Astrocyte (in vitro differentiated cells and primary cell): Measurements from ENCODE around the gene C19orf25. TPM values are rescaled to one million over a fixed set of nuclear protein-coding genes. Genes with fewer than 3 reads are reported as not detected.

ENCODE experiments used
- DNase-seq: peaks from one replicate; pipeline ENCODE4 v3.0.0-alpha.2; 2010; ENCODE audit warnings: low read depth
- FAIRE-seq: peaks from 2 replicates; lab custom pipeline; 2011; peaks lifted over from hg19 to GRCh38; lab: Jason Lieb, UNC
- H2AFZ ChIP-seq: 2 replicates; pipeline ENCODE4 v1.6.0; 2012; ENCODE audit warnings: low read depth, low read length, inconsistent platforms
- H3K27ac ChIP-seq: 2 replicates; pipeline ENCODE4 v1.5.1; 2011; ENCODE audit warnings: low read depth, low read length, inconsistent platforms
- H3K27me3 ChIP-seq: 2 replicates; pipeline ENCODE4 v1.6.0; 2011; ENCODE audit warnings: low read length, inconsistent platforms; ENCODE audit not compliant: insufficient read depth
- H3K36me3 ChIP-seq: 2 replicates; pipeline ENCODE4 v1.5.1; 2011; ENCODE audit warnings: low read length, inconsistent platforms; ENCODE audit not compliant: insufficient read depth
- H3K4me1 ChIP-seq: 2 replicates; pipeline ENCODE4 v1.5.1; 2011; ENCODE audit warnings: low read length, inconsistent platforms; ENCODE audit not compliant: insufficient read depth
- H3K4me2 ChIP-seq: 2 replicates; pipeline ENCODE4 v1.6.0; 2012; ENCODE audit warnings: low read length, inconsistent platforms
- H3K4me3 ChIP-seq: 2 replicates; pipeline ENCODE4 v1.5.1; 2011; ENCODE audit warnings: low read depth, mild to moderate bottlenecking, low read length, inconsistent platforms; ENCODE audit not compliant: insufficient read depth
- H3K79me2 ChIP-seq: 2 replicates; pipeline ENCODE4 v1.6.0; 2012; ENCODE audit warnings: mild to moderate bottlenecking, low read length, inconsistent platforms; ENCODE audit not compliant: insufficient read depth
- H3K9ac ChIP-seq: 2 replicates; pipeline ENCODE4 v1.6.0; 2012; ENCODE audit warnings: mild to moderate bottlenecking, low read length, inconsistent platforms
- H3K9me3 ChIP-seq: 2 replicates; pipeline ENCODE4 v1.5.1; 2012; ENCODE audit warnings: low read depth, mild to moderate bottlenecking, low read length, inconsistent platforms; ENCODE audit not compliant: insufficient read depth
- H4K20me1 ChIP-seq: 2 replicates; pipeline ENCODE4 v1.6.0; 2012; ENCODE audit warnings: low read length, inconsistent platforms; ENCODE audit not compliant: insufficient read depth
- H3K27ac Mint-ChIP-seq: one replicate; pipeline ENCODE4 v1.8.0; 2021; ENCODE audit warnings: mild to moderate bottlenecking, mixed read lengths; ENCODE audit not compliant: unreplicated experiment
- H3K27me3 Mint-ChIP-seq: one replicate; pipeline ENCODE4 v1.8.0; 2021; ENCODE audit warnings: low read depth, mixed read lengths; ENCODE audit not compliant: unreplicated experiment
- H3K36me3 Mint-ChIP-seq: one replicate; pipeline ENCODE4 v1.8.0; 2021; ENCODE audit warnings: low read depth, mixed read lengths; ENCODE audit not compliant: unreplicated experiment
- H3K4me1 Mint-ChIP-seq: one replicate; pipeline ENCODE4 v1.8.0; 2021; ENCODE audit warnings: low read depth, mixed read lengths; ENCODE audit not compliant: unreplicated experiment
- H3K4me3 Mint-ChIP-seq: one replicate; pipeline ENCODE4 v1.8.0; 2021; ENCODE audit warnings: mild to moderate bottlenecking, moderate library complexity, mixed read lengths; ENCODE audit not compliant: unreplicated experiment
- H3K9me3 Mint-ChIP-seq: one replicate; pipeline ENCODE4 v1.8.0; 2021; ENCODE audit warnings: mild to moderate bottlenecking, mixed read lengths; ENCODE audit not compliant: unreplicated experiment
- EZH2 ChIP-seq: IDR thresholded peaks from 2 replicates; pipeline ENCODE4 v1.6.1; 2012; ENCODE audit warnings: mild to moderate bottlenecking, low read length, inconsistent platforms; ENCODE audit not compliant: insufficient read depth
- total RNA-seq: library from RNA; stranded (reverse); gene quantifications from 2 replicates; pipeline ENCODE4 v1.2.1, GENCODE V29; 2021
- TF ChIP-seq, protein P1 (sequence below): IDR thresholded peaks from 2 replicates; pipeline ENCODE4 v1.5.1; 2011; ENCODE audit warnings: low read depth, mild to moderate bottlenecking, inconsistent platforms, low read length, moderate library complexity; ENCODE audit not compliant: insufficient read depth

The C19orf25 gene
- total RNA-seq, 1 donor from 2014 or later, result 32.4 TPM

DNA sequence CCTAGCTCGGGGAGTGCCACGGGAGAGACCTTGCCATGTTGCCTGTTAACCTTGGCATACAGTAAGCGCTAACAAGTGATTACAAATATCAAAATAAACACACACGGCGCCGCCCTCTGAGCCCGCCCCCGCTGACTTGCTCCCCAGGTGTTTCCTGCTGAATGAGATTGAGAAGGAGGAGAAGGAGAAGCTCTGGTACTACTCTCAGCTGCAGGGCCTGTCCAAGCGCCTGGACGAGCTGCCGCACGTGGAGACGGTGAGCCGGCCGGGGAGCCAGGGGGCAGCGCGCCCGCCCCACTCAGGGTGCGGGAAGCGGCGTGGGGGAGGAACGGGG is 24.0 kb downstream of the C19orf25 start:
- H2AFZ ChIP-seq, result no peak overlapping the region
- H3K27me3 ChIP-seq, result peaks cover 29% of the 10 kb centered on the region
- H3K27ac ChIP-seq, result no peak overlapping the region
- no peak overlapping the region for H3K4me2 ChIP-seq
- H3K4me3 ChIP-seq, result no peak overlapping the region
- DNase-seq (no peak), FAIRE-seq (no peak)
- H3K79me2 ChIP-seq, result no peaks in the 10 kb centered on the region
- Mint-ChIP-seq H3K4me1 (no peaks in the 10 kb centered on the region), H3K27me3 (peaks cover 32% of the 10 kb centered on the region), H3K27ac (no peak overlapping the region), H3K9me3 (no peaks in the 10 kb centered on the region), H3K4me3 (no peak overlapping the region), H3K36me3 (peaks cover 11% of the 10 kb centered on the region)
- H4K20me1 ChIP-seq, result peaks cover 21% of the 10 kb centered on the region
- no peaks in the 10 kb centered on the region for H3K9me3 ChIP-seq
- no peaks in the 10 kb centered on the region for H3K36me3 ChIP-seq
- no peaks in the 10 kb centered on the region for H3K4me1 ChIP-seq
- H3K9ac ChIP-seq, result no peak overlapping the region
- TF ChIP-seq, protein P1, sequence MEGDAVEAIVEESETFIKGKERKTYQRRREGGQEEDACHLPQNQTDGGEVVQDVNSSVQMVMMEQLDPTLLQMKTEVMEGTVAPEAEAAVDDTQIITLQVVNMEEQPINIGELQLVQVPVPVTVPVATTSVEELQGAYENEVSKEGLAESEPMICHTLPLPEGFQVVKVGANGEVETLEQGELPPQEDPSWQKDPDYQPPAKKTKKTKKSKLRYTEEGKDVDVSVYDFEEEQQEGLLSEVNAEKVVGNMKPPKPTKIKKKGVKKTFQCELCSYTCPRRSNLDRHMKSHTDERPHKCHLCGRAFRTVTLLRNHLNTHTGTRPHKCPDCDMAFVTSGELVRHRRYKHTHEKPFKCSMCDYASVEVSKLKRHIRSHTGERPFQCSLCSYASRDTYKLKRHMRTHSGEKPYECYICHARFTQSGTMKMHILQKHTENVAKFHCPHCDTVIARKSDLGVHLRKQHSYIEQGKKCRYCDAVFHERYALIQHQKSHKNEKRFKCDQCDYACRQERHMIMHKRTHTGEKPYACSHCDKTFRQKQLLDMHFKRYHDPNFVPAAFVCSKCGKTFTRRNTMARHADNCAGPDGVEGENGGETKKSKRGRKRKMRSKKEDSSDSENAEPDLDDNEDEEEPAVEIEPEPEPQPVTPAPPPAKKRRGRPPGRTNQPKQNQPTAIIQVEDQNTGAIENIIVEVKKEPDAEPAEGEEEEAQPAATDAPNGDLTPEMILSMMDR, result no peak
- TF ChIP-seq EZH2, result no peak

DNA sequence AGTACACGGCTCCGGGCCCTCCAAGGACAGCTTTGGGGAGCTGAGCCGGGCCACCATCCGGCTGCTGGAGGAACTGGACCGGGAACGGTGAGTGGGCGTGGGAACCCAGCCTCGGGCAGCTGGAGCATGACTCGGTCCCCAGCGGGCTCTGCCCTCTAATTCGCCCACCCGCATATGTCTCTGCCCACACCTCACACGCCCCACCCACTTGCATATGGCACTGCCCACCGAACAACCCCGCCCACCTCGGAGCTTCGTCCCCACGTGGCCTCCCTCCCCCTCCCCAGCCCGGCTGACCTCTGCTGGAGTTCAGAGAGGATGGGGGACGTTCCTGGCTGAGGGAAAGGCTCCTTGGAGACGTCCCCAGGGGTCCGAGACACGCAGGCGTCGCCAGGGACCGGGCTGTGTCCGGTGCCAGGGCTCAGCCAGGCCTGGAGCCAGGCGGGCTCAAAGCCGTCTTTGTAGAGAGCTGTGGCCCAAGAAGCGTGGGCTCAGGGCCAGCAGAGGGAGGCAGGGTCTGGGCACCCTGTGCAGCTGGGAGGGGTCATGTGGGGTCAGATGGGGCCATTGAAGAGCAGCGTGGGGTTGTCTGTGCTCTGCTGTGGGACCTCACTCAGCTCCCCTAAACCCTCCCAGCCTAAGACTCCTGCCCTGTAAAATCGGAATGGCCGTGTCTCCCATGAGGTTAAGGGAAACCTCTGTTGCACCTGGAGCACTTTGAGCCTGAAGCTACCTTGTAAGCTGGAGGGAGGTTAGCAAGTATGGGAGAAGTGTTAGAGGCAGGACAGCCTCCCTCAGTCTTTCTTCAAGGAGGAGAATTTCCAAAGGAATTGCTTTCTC is 25.3 kb downstream of the C19orf25 start:
- no peak overlapping the region for H3K4me3 ChIP-seq
- H3K9me3 ChIP-seq, result no peaks in the 10 kb centered on the region
- no peak overlapping the region for H3K9ac ChIP-seq
- H3K9me3 Mint-ChIP-seq, result no peaks in the 10 kb centered on the region
- H4K20me1 ChIP-seq, result peaks cover 29% of the 10 kb centered on the region
- DNase-seq (no peak), FAIRE-seq (no peak)
- H3K27me3 Mint-ChIP-seq, result peaks cover 31% of the 10 kb centered on the region
- peaks cover 40% of the 10 kb centered on the region for H3K27me3 ChIP-seq
- no peak overlapping the region for H2AFZ ChIP-seq
- no peaks in the 10 kb centered on the region for H3K79me2 ChIP-seq
- no peak overlapping the region for H3K4me3 Mint-ChIP-seq
- peaks cover 8% of the 10 kb centered on the region for H3K36me3 Mint-ChIP-seq
- H3K4me1 ChIP-seq, result no peaks in the 10 kb centered on the region
- no peak overlapping the region for H3K27ac Mint-ChIP-seq
- no peak for TF ChIP-seq EZH2
- TF ChIP-seq, protein P1, result no peak
- no peaks in the 10 kb centered on the region for H3K36me3 ChIP-seq
- H3K27ac ChIP-seq, result no peak overlapping the region
- no peak overlapping the region for H3K4me2 ChIP-seq
- no peaks in the 10 kb centered on the region for H3K4me1 Mint-ChIP-seq

DNA sequence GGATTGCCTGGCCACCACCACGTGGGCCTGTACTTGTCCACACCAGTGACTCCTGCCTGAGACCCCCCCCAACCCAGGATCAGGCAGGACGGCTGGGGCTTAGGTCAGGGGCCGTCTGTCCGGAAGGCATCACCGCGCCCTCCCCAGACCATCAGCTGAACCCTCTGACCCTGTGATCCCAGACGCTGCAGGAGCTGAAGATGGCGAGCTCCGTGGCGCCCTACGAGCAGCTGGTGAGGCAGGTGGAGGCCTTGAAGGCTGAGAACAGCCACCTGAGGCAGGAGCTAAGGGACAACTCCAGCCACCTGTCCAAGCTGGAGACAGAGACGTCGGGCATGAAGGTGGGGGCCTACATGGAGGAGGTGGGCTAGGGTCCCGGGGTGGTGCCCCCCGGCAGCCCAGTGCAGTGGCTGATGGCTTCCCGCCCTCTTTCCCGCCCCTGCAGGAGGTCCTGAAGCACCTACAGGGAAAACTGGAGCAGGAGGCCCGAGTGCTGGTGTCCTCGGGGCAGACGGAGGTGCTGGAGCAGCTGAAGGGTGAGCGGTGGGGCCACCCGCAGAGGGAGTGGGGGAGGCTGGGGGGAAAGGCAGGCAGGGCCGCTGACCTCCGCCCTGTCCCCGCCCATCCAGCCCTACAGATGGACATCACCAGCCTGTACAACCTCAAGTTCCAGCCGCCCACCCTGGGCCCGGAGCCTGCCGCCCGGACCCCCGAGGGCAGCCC is 26.1 kb downstream of the C19orf25 start:
- H3K4me2 ChIP-seq, result no peak overlapping the region
- no peaks in the 10 kb centered on the region for H3K9me3 ChIP-seq
- no peaks in the 10 kb centered on the region for H3K4me1 ChIP-seq
- no peaks in the 10 kb centered on the region for H3K36me3 ChIP-seq
- no peak overlapping the region for H2AFZ ChIP-seq
- H3K79me2 ChIP-seq, result no peaks in the 10 kb centered on the region
- H3K4me3 ChIP-seq, result no peak overlapping the region
- peaks cover 7% of the 10 kb centered on the region for H3K36me3 Mint-ChIP-seq
- no peak overlapping the region for H3K27ac Mint-ChIP-seq
- no peak overlapping the region for H3K9ac ChIP-seq
- DNase-seq (no peak), FAIRE-seq (no peak)
- H3K27ac ChIP-seq, result no peak overlapping the region
- H3K27me3 Mint-ChIP-seq, result peaks cover 31% of the 10 kb centered on the region
- peaks cover 32% of the 10 kb centered on the region for H4K20me1 ChIP-seq
- H3K4me1 Mint-ChIP-seq, result no peaks in the 10 kb centered on the region
- H3K4me3 Mint-ChIP-seq, result no peak overlapping the region
- H3K9me3 Mint-ChIP-seq, result no peaks in the 10 kb centered on the region
- peaks cover 39% of the 10 kb centered on the region for H3K27me3 ChIP-seq
- TF ChIP-seq, protein P1, result no peak
- no peak for TF ChIP-seq EZH2
